ENCODE measurements around the gene SLC29A3.

SLC29A3 gene

GRCh38 chr10:71316056-71316785 lies 2.8 kb upstream of the SLC29A3 start:
- no peak overlapping the region for H3K4me3 ChIP-seq (ENCODE audit: low read length)
- no peak for TF ChIP-seq ZNF274 (IDR thresholded peaks at IDR 0.05; ENCODE audit: low read depth, low read length)

- no peak for TF ChIP-seq ZNF274 (IDR thresholded peaks at IDR 0.05; ENCODE audit: low read depth, low read length)
These were observed 2.3 kb upstream of the SLC29A3 start for GRCh38 chr10:71316786-71317160.

GRCh38 chr10:71317739-71318138 lies 1.3 kb upstream of the SLC29A3 start:
- no peak for TF ChIP-seq ZNF274 (IDR thresholded peaks at IDR 0.05; ENCODE audit: low read depth, low read length)
- no peak overlapping the region for H3K4me3 ChIP-seq (ENCODE audit: low read length)

More at GRCh38 chr10:71316786-71317160, 2.3 kb upstream of the SLC29A3 start:
- no peak overlapping the region for H3K4me3 ChIP-seq (ENCODE audit: low read length)

- peak overlapping the region; percentile 74; the same call in 1 of the 2 replicates for H3K4me3 ChIP-seq (ENCODE audit: low read length)
- no peak for TF ChIP-seq ZNF274 (IDR thresholded peaks at IDR 0.05; ENCODE audit: low read depth, low read length)
These were observed 837 bp downstream of the SLC29A3 start for GRCh38 chr10:71319800-71320392.

GRCh38 chr10:71320592-71320991 lies 1.5 kb downstream of the SLC29A3 start:
- TF ChIP-seq ZNF274 (IDR thresholded peaks at IDR 0.05; ENCODE audit: low read depth, low read length): no peak
- no peak overlapping the region for H3K4me3 ChIP-seq (ENCODE audit: low read length)

GRCh38 chr10:71321386-71321785 lies 2.3 kb downstream of the SLC29A3 start:
- no peak overlapping the region for H3K4me3 ChIP-seq (ENCODE audit: low read length)
- no peak for TF ChIP-seq ZNF274 (IDR thresholded peaks at IDR 0.05; ENCODE audit: low read depth, low read length)

- H3K4me3 ChIP-seq (ENCODE audit: low read length): no peak overlapping the region
- no peak for TF ChIP-seq ZNF274 (IDR thresholded peaks at IDR 0.05; ENCODE audit: low read depth, low read length)
These were observed 4.3 kb downstream of the SLC29A3 start for GRCh38 chr10:71323407-71323806.

GRCh38 chr10:71324743-71325142 lies 5.7 kb downstream of the SLC29A3 start:
- H3K4me3 ChIP-seq (ENCODE audit: low read length): no peak overlapping the region
- TF ChIP-seq ZNF274 (IDR thresholded peaks at IDR 0.05; ENCODE audit: low read depth, low read length): no peak

GRCh38 chr10:71325267-71325666 lies 6.2 kb downstream of the SLC29A3 start:
- no peak for TF ChIP-seq ZNF274 (IDR thresholded peaks at IDR 0.05; ENCODE audit: low read depth, low read length)
- no peak overlapping the region for H3K4me3 ChIP-seq (ENCODE audit: low read length)

- H3K4me3 ChIP-seq (ENCODE audit: low read length): no peak overlapping the region
- TF ChIP-seq ZNF274 (IDR thresholded peaks at IDR 0.05; ENCODE audit: low read depth, low read length): no peak
These were observed 7.4 kb downstream of the SLC29A3 start for GRCh38 chr10:71326464-71326881.

GRCh38 chr10:71330789-71331404 lies 11.8 kb downstream of the SLC29A3 start:
- no peak for TF ChIP-seq ZNF274 (IDR thresholded peaks at IDR 0.05; ENCODE audit: low read depth, low read length)
- no peak overlapping the region for H3K4me3 ChIP-seq (ENCODE audit: low read length)

- TF ChIP-seq ZNF274 (IDR thresholded peaks at IDR 0.05; ENCODE audit: low read depth, low read length): no peak
- H3K4me3 ChIP-seq (ENCODE audit: low read length): no peak overlapping the region
These were observed 12.7 kb downstream of the SLC29A3 start for GRCh38 chr10:71331736-71332135.

GRCh38 chr10:71332466-71332865 lies 13.4 kb downstream of the SLC29A3 start:
- no peak for TF ChIP-seq ZNF274 (IDR thresholded peaks at IDR 0.05; ENCODE audit: low read depth, low read length)
- H3K4me3 ChIP-seq (ENCODE audit: low read length): no peak overlapping the region

- no peak overlapping the region for H3K4me3 ChIP-seq (ENCODE audit: low read length)
- no peak for TF ChIP-seq ZNF274 (IDR thresholded peaks at IDR 0.05; ENCODE audit: low read depth, low read length)
These were observed 14.2 kb downstream of the SLC29A3 start for GRCh38 chr10:71333129-71333887.

All from GM08714 (cell line).